ENCODE results near the gene SUMF1.

SUMF1 gene

DNA sequence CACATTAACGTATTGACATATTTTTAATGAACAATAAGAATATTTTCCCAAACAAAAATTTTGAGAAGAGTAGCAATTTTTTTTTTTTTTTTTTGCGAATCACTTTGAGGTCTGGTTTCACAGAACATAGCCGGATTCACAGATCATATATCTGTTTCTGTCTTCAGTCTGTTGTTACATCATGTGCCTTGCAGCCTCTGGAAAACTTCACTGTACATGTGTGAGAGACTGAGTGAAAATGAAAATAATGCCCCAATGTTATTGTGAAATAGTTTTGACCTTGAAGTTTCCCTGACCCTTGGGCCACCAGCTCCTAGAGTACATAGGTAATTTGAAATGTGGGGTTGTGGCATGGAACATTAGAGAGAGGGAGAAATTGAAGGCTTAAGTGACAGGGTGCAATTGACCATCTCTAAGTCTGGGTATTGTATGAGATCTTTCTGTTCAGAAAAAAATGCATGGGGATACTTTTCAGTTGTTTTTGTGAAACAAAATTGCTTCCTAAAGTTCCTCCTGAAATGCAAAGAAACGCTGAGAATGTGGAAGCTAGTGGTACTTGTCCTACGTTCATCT lies 40.0 kb upstream of the SUMF1 start:
- H3K36me3 ChIP-seq (ENCODE audit: control insufficient read depth, insufficient read depth, low read length): no peaks in the 10 kb centered on the region
- H3K4me3 ChIP-seq (ENCODE audit: low read length): no peak overlapping the region
- no peak overlapping the region for H3K27ac ChIP-seq (ENCODE audit: low read length)
- no peaks in the 10 kb centered on the region for H3K9me3 ChIP-seq (ENCODE audit: control insufficient read depth, insufficient read depth, low read length)
- no peak for DNase-seq (ENCODE audit: low read depth, low spot score)
- WGBS (ENCODE audit: insufficient coverage, insufficient read length): 100% methylated on average over 1 of the region's 5 CpGs
- H3K27me3 ChIP-seq (ENCODE audit: control insufficient read depth, insufficient read depth, low read length): no peaks in the 10 kb centered on the region
- 0 out of 2 replicates have a peak, but pooled peaks cover 2% of the 10 kb centered on the region for H3K4me1 ChIP-seq (ENCODE audit: control insufficient read depth, insufficient read depth, low read length)

DNA sequence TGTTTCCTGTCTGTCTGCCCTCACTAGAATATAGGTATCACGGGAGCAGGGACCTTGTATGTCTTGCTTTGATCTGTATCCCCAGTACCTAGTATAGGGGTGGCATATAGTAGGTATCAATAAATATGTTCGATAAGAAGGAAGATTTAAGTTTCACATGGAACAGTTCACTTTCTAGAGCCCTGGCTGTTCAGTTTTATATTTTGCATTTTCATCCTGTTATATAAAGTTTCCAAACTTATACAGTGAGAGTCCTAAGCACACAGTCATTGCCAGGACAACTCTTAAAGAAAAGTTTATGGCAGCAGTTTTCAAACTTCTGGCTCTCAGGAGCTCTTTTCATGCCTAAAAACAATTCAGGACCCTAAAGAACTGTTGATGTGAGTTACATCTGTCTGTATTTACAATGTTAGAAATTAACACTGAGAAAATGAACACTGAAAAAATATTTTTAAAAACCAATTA lies 39.5 kb upstream of the SUMF1 start:
- Histone ChIP-seq H3K27ac (ENCODE audit: low read length) (no peak overlapping the region), H3K27me3 (ENCODE audit: control insufficient read depth, insufficient read depth, low read length) (no peaks in the 10 kb centered on the region), H3K4me1 (ENCODE audit: control insufficient read depth, insufficient read depth, low read length) (0 out of 2 replicates have a peak, but pooled peaks cover 2% of the 10 kb centered on the region), H3K36me3 (ENCODE audit: control insufficient read depth, insufficient read depth, low read length) (no peaks in the 10 kb centered on the region), H3K4me3 (ENCODE audit: low read length) (no peak overlapping the region), H3K9me3 (ENCODE audit: control insufficient read depth, insufficient read depth, low read length) (no peaks in the 10 kb centered on the region)
- no CpG with 5 or more reads among the region's 2 CpGs for WGBS (ENCODE audit: insufficient coverage, insufficient read length)
- DNase-seq (ENCODE audit: low read depth, low spot score): no peak

DNA sequence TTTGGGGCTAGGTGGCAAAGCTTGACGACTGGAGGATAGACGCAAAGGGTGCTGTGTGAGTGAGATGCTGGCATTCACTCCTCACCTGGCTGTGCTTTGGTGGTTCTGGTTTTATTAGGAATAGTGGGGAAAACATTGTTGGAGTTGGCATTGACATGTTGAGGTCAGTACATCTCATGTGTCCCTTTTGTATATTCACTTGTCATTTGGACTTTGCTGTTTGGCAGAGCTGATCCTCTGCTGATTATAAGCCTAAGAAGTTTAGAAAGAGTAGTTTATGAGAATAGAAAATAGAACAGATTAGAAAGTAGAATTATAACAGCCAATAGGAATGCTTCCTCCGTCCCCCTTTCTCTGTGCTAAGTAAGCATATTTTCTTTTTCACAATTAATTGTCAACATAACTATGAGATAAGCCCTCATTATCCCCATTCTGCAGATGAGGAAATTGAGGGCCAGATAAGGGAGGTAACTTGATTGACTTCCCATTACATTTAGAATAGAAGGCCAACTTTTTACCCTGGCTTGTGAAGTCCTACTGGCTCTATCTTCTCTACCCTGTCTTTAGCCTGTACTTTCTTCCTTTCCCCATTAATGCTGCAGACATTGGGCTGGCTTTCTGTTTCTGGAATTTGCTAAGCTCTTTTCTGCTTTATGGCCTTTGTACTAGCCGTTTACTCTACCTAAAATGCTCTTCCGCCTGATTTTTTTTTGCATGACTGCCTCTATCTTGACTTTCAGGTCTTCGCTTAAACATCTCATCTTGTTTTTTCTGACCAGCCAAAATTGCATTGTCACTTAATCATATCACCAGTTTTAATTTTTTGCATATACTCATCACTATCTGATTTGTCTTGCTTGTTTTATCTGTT lies 38.9 kb upstream of the SUMF1 start:
- no peaks in the 10 kb centered on the region for H3K9me3 ChIP-seq (ENCODE audit: control insufficient read depth, insufficient read depth, low read length)
- no peak for DNase-seq (ENCODE audit: low read depth, low spot score)
- H3K36me3 ChIP-seq (ENCODE audit: control insufficient read depth, insufficient read depth, low read length): no peaks in the 10 kb centered on the region
- no peaks in the 10 kb centered on the region for H3K27me3 ChIP-seq (ENCODE audit: control insufficient read depth, insufficient read depth, low read length)
- no peak overlapping the region for H3K27ac ChIP-seq (ENCODE audit: low read length)
- WGBS (ENCODE audit: insufficient coverage, insufficient read length): no CpG with 5 or more reads among the region's 6 CpGs
- no peak overlapping the region for H3K4me3 ChIP-seq (ENCODE audit: low read length)
- H3K4me1 ChIP-seq (ENCODE audit: control insufficient read depth, insufficient read depth, low read length): 0 out of 2 replicates have a peak, but pooled peaks cover 2% of the 10 kb centered on the region

DNA sequence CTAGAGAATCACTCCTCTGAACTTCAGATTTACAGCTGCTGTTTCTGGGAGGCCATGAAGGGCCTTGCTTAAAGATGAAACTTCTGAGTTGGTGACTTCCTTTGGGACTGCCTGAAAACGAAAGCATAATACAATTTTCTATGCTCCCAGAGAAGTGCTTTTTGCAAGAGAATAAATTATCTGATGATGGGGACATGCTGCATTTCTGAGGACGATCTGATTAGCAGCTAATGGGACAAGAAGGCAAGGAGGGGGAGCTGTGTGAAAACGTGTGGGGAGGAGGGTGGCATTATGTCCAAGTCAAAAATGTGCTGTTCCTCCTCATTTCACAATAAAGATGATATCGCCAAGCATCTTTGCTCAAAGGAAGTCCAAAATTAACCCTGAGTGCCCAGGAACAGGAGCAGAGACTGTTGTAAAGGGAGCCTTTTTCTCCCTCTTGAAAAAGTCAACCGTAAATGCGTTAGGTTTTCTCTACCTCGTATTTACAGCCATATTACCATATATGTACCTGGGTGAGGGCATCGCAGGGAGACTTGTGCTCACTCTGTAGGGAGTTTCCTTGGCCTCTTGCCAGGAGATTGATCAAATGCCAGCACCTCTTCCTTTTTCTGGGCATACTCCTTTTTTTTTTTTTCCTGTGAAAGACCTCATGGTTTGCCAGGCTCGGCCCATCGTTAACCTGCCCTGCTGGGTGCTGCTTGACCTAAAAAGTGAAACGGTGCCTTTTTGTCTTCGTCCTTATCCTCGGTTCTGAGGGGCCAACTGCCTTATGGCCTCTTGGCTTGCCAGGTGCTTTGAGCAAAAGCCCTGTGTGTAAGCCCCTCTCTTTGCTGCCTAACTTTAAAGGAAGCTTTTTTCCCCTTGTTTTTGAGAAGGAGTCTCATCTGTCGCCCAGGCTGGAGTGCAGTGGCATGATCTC lies 37.5 kb upstream of the SUMF1 start:
- no CpG with 5 or more reads among the region's 14 CpGs for WGBS (ENCODE audit: insufficient coverage, insufficient read length)
- H3K4me3 ChIP-seq (ENCODE audit: low read length): no peak overlapping the region
- no peak overlapping the region for H3K27ac ChIP-seq (ENCODE audit: low read length)
- H3K36me3 ChIP-seq (ENCODE audit: control insufficient read depth, insufficient read depth, low read length): no peaks in the 10 kb centered on the region
- H3K27me3 ChIP-seq (ENCODE audit: control insufficient read depth, insufficient read depth, low read length): no peaks in the 10 kb centered on the region
- H3K4me1 ChIP-seq (ENCODE audit: control insufficient read depth, insufficient read depth, low read length): 0 out of 2 replicates have a peak, but pooled peaks cover 2% of the 10 kb centered on the region
- no peak for DNase-seq (ENCODE audit: low read depth, low spot score)
- H3K9me3 ChIP-seq (ENCODE audit: control insufficient read depth, insufficient read depth, low read length): no peaks in the 10 kb centered on the region

DNA sequence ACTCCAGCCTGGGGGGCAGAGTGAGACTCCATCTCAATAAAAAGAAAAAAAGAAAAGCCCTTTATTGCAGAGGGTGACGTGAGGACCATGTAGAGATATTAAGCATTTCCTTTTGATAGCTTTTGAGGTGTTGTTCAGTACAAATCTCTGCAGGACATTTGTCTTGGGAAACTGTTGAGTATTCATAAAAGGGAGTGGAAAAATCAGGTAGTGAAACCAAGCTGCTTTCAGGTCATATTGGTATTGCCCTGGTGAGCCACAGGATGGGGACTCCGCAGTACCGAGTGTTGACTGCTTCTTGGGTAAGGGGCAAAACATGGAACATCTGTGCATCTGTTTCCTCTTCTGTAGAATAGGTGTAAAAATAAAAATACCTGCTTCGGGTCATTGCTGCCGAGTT lies 36.0 kb upstream of the SUMF1 start:
- no peaks in the 10 kb centered on the region for H3K27me3 ChIP-seq (ENCODE audit: control insufficient read depth, insufficient read depth, low read length)
- H3K4me1 ChIP-seq (ENCODE audit: control insufficient read depth, insufficient read depth, low read length): 0 out of 2 replicates have a peak, but pooled peaks cover 2% of the 10 kb centered on the region
- no CpG with 5 or more reads among the region's 5 CpGs for WGBS (ENCODE audit: insufficient coverage, insufficient read length)
- no peak overlapping the region for H3K4me3 ChIP-seq (ENCODE audit: low read length)
- DNase-seq (ENCODE audit: low read depth, low spot score): no peak
- H3K36me3 ChIP-seq (ENCODE audit: control insufficient read depth, insufficient read depth, low read length): no peaks in the 10 kb centered on the region
- H3K9me3 ChIP-seq (ENCODE audit: control insufficient read depth, insufficient read depth, low read length): no peaks in the 10 kb centered on the region
- no peak overlapping the region for H3K27ac ChIP-seq (ENCODE audit: low read length)

DNA sequence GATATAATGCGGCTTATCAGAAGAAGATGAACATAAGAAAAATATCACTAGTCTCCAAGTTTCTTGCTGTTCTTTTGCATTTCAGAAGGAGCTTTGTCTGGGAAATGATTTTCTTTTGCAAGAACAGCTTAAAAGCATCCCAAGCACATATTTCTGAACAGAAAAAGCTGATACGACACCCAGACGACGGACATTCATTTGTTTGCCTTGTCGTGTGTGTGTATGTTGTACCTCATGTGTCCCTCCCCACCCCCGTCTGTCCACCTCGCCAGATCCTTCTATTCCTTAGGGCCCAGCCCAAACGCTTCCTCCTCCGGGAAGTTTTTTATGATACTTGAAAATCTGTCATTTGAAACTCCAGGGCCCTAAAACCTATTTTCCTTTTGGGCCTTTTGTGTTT lies 34.9 kb upstream of the SUMF1 start:
- no peak overlapping the region for H3K27ac ChIP-seq (ENCODE audit: low read length)
- H3K4me1 ChIP-seq (ENCODE audit: control insufficient read depth, insufficient read depth, low read length): 0 out of 2 replicates have a peak, but pooled peaks cover 2% of the 10 kb centered on the region
- WGBS (ENCODE audit: insufficient coverage, insufficient read length): no CpG with 5 or more reads among the region's 9 CpGs
- H3K36me3 ChIP-seq (ENCODE audit: control insufficient read depth, insufficient read depth, low read length): no peaks in the 10 kb centered on the region
- H3K9me3 ChIP-seq (ENCODE audit: control insufficient read depth, insufficient read depth, low read length): no peaks in the 10 kb centered on the region
- DNase-seq (ENCODE audit: low read depth, low spot score): no peak
- H3K27me3 ChIP-seq (ENCODE audit: control insufficient read depth, insufficient read depth, low read length): no peaks in the 10 kb centered on the region
- no peak overlapping the region for H3K4me3 ChIP-seq (ENCODE audit: low read length)

DNA sequence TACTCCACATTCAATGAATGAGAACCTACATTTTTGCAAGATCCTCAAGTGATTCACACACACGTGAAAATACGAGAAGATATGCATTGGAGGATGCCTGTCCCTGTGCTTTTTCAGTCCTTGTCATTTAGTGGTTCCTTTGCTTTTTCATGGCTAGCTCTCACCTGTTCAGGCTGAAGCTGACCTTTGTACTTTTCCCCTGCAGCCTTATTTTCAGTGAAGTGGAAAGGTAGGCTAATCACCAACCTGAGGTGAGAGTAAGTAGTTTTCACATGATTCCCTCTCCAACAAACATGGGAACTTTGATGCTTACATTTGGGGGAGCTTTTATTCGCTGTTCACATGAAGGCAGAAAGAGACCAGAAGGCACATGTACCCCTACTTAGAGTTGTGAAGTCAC lies 34.4 kb upstream of the SUMF1 start:
- no peak overlapping the region for H3K4me3 ChIP-seq (ENCODE audit: low read length)
- 0 out of 2 replicates have a peak, but pooled peaks cover 2% of the 10 kb centered on the region for H3K4me1 ChIP-seq (ENCODE audit: control insufficient read depth, insufficient read depth, low read length)
- no peaks in the 10 kb centered on the region for H3K27me3 ChIP-seq (ENCODE audit: control insufficient read depth, insufficient read depth, low read length)
- no peaks in the 10 kb centered on the region for H3K36me3 ChIP-seq (ENCODE audit: control insufficient read depth, insufficient read depth, low read length)
- DNase-seq (ENCODE audit: low read depth, low spot score): no peak
- H3K9me3 ChIP-seq (ENCODE audit: control insufficient read depth, insufficient read depth, low read length): no peaks in the 10 kb centered on the region
- no peak overlapping the region for H3K27ac ChIP-seq (ENCODE audit: low read length)
- WGBS (ENCODE audit: insufficient coverage, insufficient read length): no CpG with 5 or more reads among the region's 3 CpGs

DNA sequence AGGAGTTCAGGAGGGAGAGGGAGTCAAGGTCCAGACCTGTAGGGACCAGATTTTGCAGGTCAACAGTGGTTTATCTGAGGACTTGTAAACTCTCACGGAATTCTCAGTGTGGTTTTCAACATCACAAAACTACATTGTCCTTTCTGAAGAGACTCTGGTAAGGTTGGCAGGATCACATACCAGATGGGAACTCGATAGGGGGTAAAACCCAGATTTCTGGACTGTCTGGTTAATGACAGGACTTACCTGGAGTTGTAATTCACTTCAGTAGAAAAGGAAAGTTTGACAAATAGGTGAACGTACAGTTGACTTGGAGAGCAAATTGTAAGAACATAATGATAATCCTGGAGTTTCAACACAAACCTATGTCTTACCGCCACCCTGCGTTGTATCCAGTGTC lies 31.4 kb upstream of the SUMF1 start:
- H3K36me3 ChIP-seq (ENCODE audit: control insufficient read depth, insufficient read depth, low read length): no peaks in the 10 kb centered on the region
- no CpG with 5 or more reads among the region's 5 CpGs for WGBS (ENCODE audit: insufficient coverage, insufficient read length)
- no peak overlapping the region for H3K4me3 ChIP-seq (ENCODE audit: low read length)
- no peak overlapping the region for H3K27ac ChIP-seq (ENCODE audit: low read length)
- no peaks in the 10 kb centered on the region; the same call in 1 of the 2 replicates for H3K27me3 ChIP-seq (ENCODE audit: control insufficient read depth, insufficient read depth, low read length)
- H3K4me1 ChIP-seq (ENCODE audit: control insufficient read depth, insufficient read depth, low read length): no peaks in the 10 kb centered on the region
- DNase-seq (ENCODE audit: low read depth, low spot score): no peak
- H3K9me3 ChIP-seq (ENCODE audit: control insufficient read depth, insufficient read depth, low read length): no peaks in the 10 kb centered on the region

DNA sequence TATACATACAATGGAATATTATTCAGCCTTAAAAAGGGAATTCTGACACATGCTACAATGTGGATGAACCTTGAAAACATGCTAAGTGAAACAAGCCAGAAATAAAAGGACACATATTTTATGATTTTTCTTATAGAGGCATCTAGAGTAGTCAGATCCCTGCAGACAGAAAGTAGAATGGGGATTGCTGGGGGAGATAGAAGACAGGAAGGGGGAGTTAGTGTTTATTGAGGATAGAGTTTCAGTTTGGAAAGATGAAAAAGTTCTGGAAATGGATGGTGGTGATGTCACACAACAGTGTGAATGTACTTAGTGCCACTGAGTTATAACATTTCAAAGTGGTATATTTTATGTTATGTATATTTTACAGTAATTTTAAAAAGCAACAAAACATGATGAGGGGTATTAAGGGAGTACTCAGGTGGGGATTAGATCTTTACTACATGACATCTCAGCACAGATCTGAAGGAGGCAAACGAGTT lies 30.8 kb upstream of the SUMF1 start:
- Histone ChIP-seq H3K36me3 (ENCODE audit: control insufficient read depth, insufficient read depth, low read length) (no peaks in the 10 kb centered on the region), H3K27ac (ENCODE audit: low read length) (no peak overlapping the region), H3K9me3 (ENCODE audit: control insufficient read depth, insufficient read depth, low read length) (no peaks in the 10 kb centered on the region), H3K4me3 (ENCODE audit: low read length) (no peak overlapping the region), H3K4me1 (ENCODE audit: control insufficient read depth, insufficient read depth, low read length) (no peaks in the 10 kb centered on the region), H3K27me3 (ENCODE audit: control insufficient read depth, insufficient read depth, low read length) (no peaks in the 10 kb centered on the region; the same call in 1 of the 2 replicates)
- DNase-seq (ENCODE audit: low read depth, low spot score): no peak
- WGBS (ENCODE audit: insufficient coverage, insufficient read length): no CpG with 5 or more reads among the region's 1 CpG
